ENCODE data around the gene TAC1. TPM values are rescaled to one million over a fixed set of nuclear protein-coding genes. Genes with fewer than 3 reads are reported as not detected.
"Not testable (repeated sequence)": the region's sequence is repeated elsewhere in the genome, so short reads cannot be mapped to it uniquely, and the experiment has no call there.

Gene TAC1
- total RNA-seq, 2 donors from 2014 or later = not detected

GRCh38 chr7:97770850-97771249 lies 39.0 kb downstream of the TAC1 start:
- ATAC-seq (replicated peaks) = no peak
- H3K27ac Mint-ChIP-seq = no peak overlapping the region
- no peaks in the 10 kb centered on the region for H3K36me3 Mint-ChIP-seq (ENCODE audit: low read depth)
- H3K4me1 Mint-ChIP-seq = no peaks in the 10 kb centered on the region
- no peak overlapping the region for H3K4me3 Mint-ChIP-seq
- H3K9me3 Mint-ChIP-seq = no peaks in the 10 kb centered on the region
- peaks cover under 1% of the 10 kb centered on the region for H3K27me3 Mint-ChIP-seq

GRCh38 chr7:97771576-97771975 lies 39.7 kb downstream of the TAC1 start:
- no peak overlapping the region for H3K27ac Mint-ChIP-seq
- H3K36me3 Mint-ChIP-seq (ENCODE audit: low read depth) = no peaks in the 10 kb centered on the region
- H3K4me1 Mint-ChIP-seq = no peaks in the 10 kb centered on the region
- no peak for ATAC-seq (replicated peaks)
- H3K9me3 Mint-ChIP-seq = no peaks in the 10 kb centered on the region
- H3K27me3 Mint-ChIP-seq = peaks cover 8% of the 10 kb centered on the region
- no peak overlapping the region for H3K4me3 Mint-ChIP-seq

GRCh38 chr7:97772045-97772901 lies 40.4 kb downstream of the TAC1 start:
- peaks cover 11% of the 10 kb centered on the region for H3K27me3 Mint-ChIP-seq
- H3K9me3 Mint-ChIP-seq = no peaks in the 10 kb centered on the region
- no peak overlapping the region for H3K4me3 Mint-ChIP-seq
- H3K4me1 Mint-ChIP-seq = no peaks in the 10 kb centered on the region
- no peak overlapping the region for H3K27ac Mint-ChIP-seq
- no peaks in the 10 kb centered on the region for H3K36me3 Mint-ChIP-seq (ENCODE audit: low read depth)
- no peak for ATAC-seq (replicated peaks)

GRCh38 chr7:97786398-97786797 lies 54.5 kb downstream of the TAC1 start:
- ATAC-seq (replicated peaks) = not testable (repeated sequence)

More at GRCh38 chr7:97786398-97786797, 54.5 kb downstream of the TAC1 start:
- not testable (repeated sequence) for H3K4me3 Mint-ChIP-seq; H3K4me1 Mint-ChIP-seq; H3K9me3 Mint-ChIP-seq; H3K27ac Mint-ChIP-seq; H3K36me3 Mint-ChIP-seq (ENCODE audit: low read depth); H3K27me3 Mint-ChIP-seq

Other genes with a start within 250 kb of the TAC1 start
- gene ASNS, start 140.3 kb downstream of the TAC1 start, total RNA-seq = 10 to 100 TPM; 61.5 to 88.5 TPM

Data from activated T-helper 17 cell treated with anti-CD3 and anti-CD28 coated beads, Interleukin-2, amount 50 U/mL, for 72 hours (primary cell).